K562 (cell line): Measurements from ENCODE around the gene CBFA2T3. TPM values are rescaled to one million over a fixed set of nuclear protein-coding genes. Genes with fewer than 3 reads are reported as not detected.

Experiments
- ATAC-seq: fragments of 200-7000 bp; cut with Tn5 transposase; 3 replicates; pipeline ENCODE4 v1.9.1; 2020; ENCODE audit warnings: moderate library complexity
- BruUV-seq: library from RNA; stranded (reverse); fragments of 400-500 nt; replicated peaks from 2 replicates; lab custom pipeline; 2021; lab: Mats Ljungman, UMichigan
- CTCF ChIA-PET: fragments of 300-600 bp; formaldehyde crosslinking; extraction: SDS; loops from one replicate; lab custom pipeline; 2021; ENCODE audit warnings: low intra/inter-chr PET ratio; lab: Yijun Ruan, JAX
- POLR2A ChIA-PET: fragments of 300-600, 350-650 bp; sonication (Branson Sonifier 250); formaldehyde crosslinking; extraction: SDS; loops from one replicate; lab custom pipeline; 2021; ENCODE audit warnings: antibody characterized with exemption, inconsistent platforms; lab: Yijun Ruan, JAX
- DNase-seq, 4 experiments: peaks; one replicate each; pipeline versions ENCODE4 v3.0.0 to v3.0.0-alpha.2; 2011 to 2018; ENCODE audit warnings: low spot score in 3 of 4, mixed read lengths in 3 of 4; ENCODE audit errors: extremely low read depth in 1 of 4
- FAIRE-seq: peaks from 2 replicates; lab custom pipeline; 2011; peaks lifted over from hg19 to GRCh38; lab: Jason Lieb, UNC
- H2AFZ ChIP-seq: 2 replicates; pipeline ENCODE4 v1.6.0; 2011; ENCODE audit warnings: low read depth, low read length, control low read depth, inconsistent platforms
- H3K27ac ChIP-seq: fragments of 200-600 bp; 3 replicates; pipeline ENCODE4 v1.8.0; 2011; ENCODE audit warnings: low read depth, mild to moderate bottlenecking, control low read depth, inconsistent platforms, low read length, moderate library complexity, mixed read lengths; ENCODE audit errors: extremely low read depth
- H3K27me3 ChIP-seq, 2 experiments: fragments of 300-600 bp in 1 of 2; 2 replicates in 1 of 2; 3 replicates in 1 of 2; pipeline versions ENCODE4 v1.6.0 to v1.8.0; 2011; ENCODE audit warnings: inconsistent platforms in 2 of 2, low read length in 2 of 2, mild to moderate bottlenecking in 1 of 2, mixed read lengths in 1 of 2, moderate library complexity in 1 of 2; ENCODE audit not compliant: control insufficient read depth in 2 of 2, insufficient read depth in 2 of 2
- H3K36me3 ChIP-seq: fragments of 300-600 bp; 3 replicates; pipeline ENCODE4 v1.8.0; 2011; ENCODE audit warnings: mild to moderate bottlenecking, low read length, inconsistent platforms; ENCODE audit not compliant: control insufficient read depth, insufficient read depth
- H3K4me1 ChIP-seq, 2 experiments: fragments of 200-600 bp in 1 of 2; replicated peaks in 1 of 2; 2 replicates in 1 of 2; 3 replicates in 1 of 2; pipeline versions ENCODE4 v1.5.1 to v1.8.0; 2011; ENCODE audit warnings: inconsistent platforms in 2 of 2, low read length in 2 of 2, mild to moderate bottlenecking in 1 of 2, mixed read lengths in 1 of 2, moderate library complexity in 1 of 2; ENCODE audit not compliant: control insufficient read depth in 2 of 2, insufficient read depth in 2 of 2
- H3K4me2 ChIP-seq: 2 replicates; pipeline ENCODE4 v1.6.1; 2011; ENCODE audit warnings: low read length, control low read depth, inconsistent platforms, mixed read lengths; ENCODE audit not compliant: insufficient read depth
- H3K4me3 ChIP-seq: fragments of 200-600 bp; sonication (generic), shearing (Covaris generic); 2 replicates; pipeline ENCODE4 v1.5.1; 2016; ENCODE audit warnings: control low read depth, inconsistent platforms
- H3K79me2 ChIP-seq: fragments of 200-600 bp; 3 replicates; pipeline ENCODE4 v1.8.0; 2011; ENCODE audit warnings: low read length, inconsistent platforms; ENCODE audit not compliant: control insufficient read depth, insufficient read depth
- H3K9ac ChIP-seq, 2 experiments: 2 replicates each; pipeline versions ENCODE4 v1.6.0 to v1.6.1; 2011; ENCODE audit warnings: low read depth in 2 of 2, low read length in 2 of 2, control low read depth in 1 of 2, inconsistent platforms in 1 of 2, mild to moderate bottlenecking in 1 of 2, mixed read lengths in 1 of 2; ENCODE audit not compliant: insufficient read depth in 1 of 2
- H3K9me1 ChIP-seq: one replicate; pipeline ENCODE4 v1.6.0; 2011; ENCODE audit warnings: inconsistent platforms, mild to moderate bottlenecking, low read length, moderate library complexity; ENCODE audit not compliant: control insufficient read depth, insufficient read depth
- H3K9me3 ChIP-seq: replicated peaks from 2 replicates; pipeline ENCODE4 v1.5.1; 2011; ENCODE audit warnings: low read depth, low read length, inconsistent platforms; ENCODE audit not compliant: control insufficient read depth, insufficient read depth
- H4K20me1 ChIP-seq: replicated peaks from 2 replicates; pipeline ENCODE4 v1.6.1; 2011; ENCODE audit warnings: low read length, inconsistent platforms, mixed read lengths; ENCODE audit not compliant: control insufficient read depth, insufficient read depth
- DACH1 ChIP-seq: fragments of 450-650 bp; IDR thresholded peaks from 2 replicates; pipeline ENCODE4 v1.6.1; 2018; ENCODE audit not compliant: partially characterized antibody
- FUS ChIP-seq: fragments of 200-400 bp; formaldehyde crosslinking; optimal IDR thresholded peaks from 2 replicates; pipeline ENCODE3; 2017; ENCODE audit warnings: low read depth, low read length
- HINFP ChIP-seq: fragments of 450-650 bp; conservative IDR thresholded peaks from 2 replicates; pipeline ENCODE4 v1.6.1; 2016; ENCODE audit warnings: missing genetic modification characterization, low read depth, mild to moderate bottlenecking, control low read depth, missing compliant biosample characterization
- PPARD ChIP-seq: fragments of 250-450 bp; sonication (Bioruptor Pico); IDR thresholded peaks from 2 replicates; pipeline ENCODE4 v1.8.0; 2022; ENCODE audit warnings: inconsistent platforms, mild to moderate bottlenecking, moderate library complexity
- PTTG1 ChIP-seq: fragments of 450-650 bp; IDR thresholded peaks from 2 replicates; pipeline ENCODE4 v1.6.1; 2016; ENCODE audit warnings: low read depth, mild to moderate bottlenecking, missing genetic modification characterization, missing compliant biosample characterization
- USF1 ChIP-seq: sonication (generic); formaldehyde crosslinking; IDR thresholded peaks from 2 replicates; pipeline ENCODE4 v1.9.0; 2022; ENCODE audit warnings: mild to moderate bottlenecking, missing genetic modification reagents
- WGBS: fragments of 100-300 bp; shearing (Covaris generic); methylation state at CpG from one replicate; pipeline ENCODE4 v1.1.6; 2016; ENCODE audit warnings: low coverage, mixed read lengths; ENCODE audit not compliant: insufficient coverage; ENCODE audit errors: missing lambda C conversion rate; 5-methylcytosine and 5-hydroxymethylcytosine counted together
- in situ Hi-C: fragments of 300-500 bp; cut with MboI; formaldehyde crosslinking; loops from 4 replicates; pipeline ENCODE4 v1.15.0; 2018; ENCODE audit warnings: inconsistent platforms, mixed read lengths
- intact Hi-C: fragments of 100-400 bp; cut with micrococcal nuclease; formaldehyde crosslinking; loops from 2 replicates; pipeline ENCODE4 v1.14.2; 2022
- polyA plus RNA-seq, 8 experiments: library from polyadenylated mRNA; depleted of rRNA in 4 of 8; stranded (reverse) in 5 of 8; unstranded in 3 of 8; fragments of >200 nt; fragmentation: Nextera tagmentation in 2 of 8; fragmentation: Illumina TruSeq in 1 of 8; extraction: Ambion mirVana in 2 of 8; extraction: Trizol in 1 of 8; gene quantifications; 2 replicates each; pipeline versions ENCODE4 v1.2.1 to v1.2.3, GENCODE V29; 2011 to 2014; ENCODE audit warnings: inconsistent platforms in 1 of 8, missing spikeins in 1 of 8
- total RNA-seq, 7 experiments: library from RNA; depleted of rRNA in 6 of 7; stranded (reverse); fragments of >200 nt in 6 of 7; fragmentation: Illumina TruSeq in 2 of 7; extraction: Trizol in 2 of 7; gene quantifications; 2 replicates each; pipeline versions ENCODE4 v1.2.1 to v1.2.3, GENCODE V29; 2011 to 2021; ENCODE audit warnings: low replicate concordance in 1 of 7

Gene CBFA2T3
- total and polyA plus RNA-seq, 9 of the 15 experiments (the other 6 are each of a cell fraction or from before 2014, with no cell fraction given) = 2.3 to 145 (median 6.7) TPM

DNA sequence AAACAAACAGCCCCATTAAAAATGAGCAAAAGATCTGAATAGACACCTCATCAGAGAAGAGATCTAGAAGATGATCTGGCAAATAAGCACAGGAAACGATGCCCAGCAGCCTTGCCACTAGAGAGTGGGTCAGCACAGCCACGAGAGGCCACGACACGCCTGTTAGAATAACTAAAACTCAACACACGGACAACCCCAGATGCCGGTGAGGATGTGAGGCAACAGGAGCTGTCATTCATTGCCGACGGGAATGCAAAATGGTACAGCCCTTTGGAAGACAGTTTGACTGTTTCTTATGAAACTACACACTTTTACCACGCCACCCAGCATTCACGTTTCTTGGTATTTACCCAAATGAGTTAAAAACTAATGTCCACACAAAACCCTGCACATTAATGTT, 31.5 kb downstream of the CBFA2T3 start:
- no peak overlapping the region for H3K4me2 ChIP-seq
- H3K27me3 ChIP-seq = no peaks in the 10 kb centered on the region
- FAIRE-seq = no peak
- H3K9ac ChIP-seq = no peak overlapping the region
- peaks cover 73% of the 10 kb centered on the region for H3K36me3 ChIP-seq
- H3K9me1 ChIP-seq = no peaks in the 10 kb centered on the region
- ChIA-PET CTCF (no interaction called here), POLR2A (no interaction called here)
- BruUV-seq = no TSS peak
- no peak for DNase-seq
- no peak overlapping the region for H3K4me3 ChIP-seq
- H3K4me1 ChIP-seq = peaks cover 0 to 30% of the 10 kb centered on the region in 2 experiments; a peak in 2 of 5 replicates
- H2AFZ ChIP-seq = no peak overlapping the region
- in situ Hi-C loops = no loop called here
- intact Hi-C loops = no loop called here
- ATAC-seq = no peak
- TF ChIP-seq HINFP (no peak), USF1 (CRISPR knock-in tag) (no peak), FUS (no peak), DACH1 (no peak), PTTG1 (no peak), PPARD (CRISPR knock-in tag) (no peak)
- WGBS = 87% methylated on average over 10 of the region's 10 CpGs
- peaks cover 85% of the 10 kb centered on the region for H3K79me2 ChIP-seq
- H3K27ac ChIP-seq = no peak overlapping the region; the same call in 2 of the 3 replicates
- H4K20me1 ChIP-seq = no peaks in the 10 kb centered on the region
- H3K9me3 ChIP-seq = peaks cover 2% of the 10 kb centered on the region
